Measurements from ENCODE around the gene SCN2B. TPM values are rescaled to one million over a fixed set of nuclear protein-coding genes. Genes with fewer than 3 reads are reported as not detected.
A peak's percentile ranks its signal among the peaks of the same experiment; 100 is the strongest.

The SCN2B gene
- total and polyA plus RNA-seq, 7 donors, result 0.09 to 6.6 (median 0.51) TPM

GRCh38 chr11:118120793-118121192 is 55.6 kb downstream of the SCN2B start:
- intact Hi-C loops (cut with DNase I), result no loop called here
- 91 to 97% (median 91%) methylated on average over 1 of the region's 1 CpG for WGBS, 3 donors
- TF ChIP-seq CTCF (IDR thresholded peaks at IDR 0.05), result no peak

GRCh38 chr11:118117790-118118601 is 58.4 kb downstream of the SCN2B start:
- no peak overlapping the region for H3K27ac ChIP-seq
- intact Hi-C loops (cut with DNase I), result no loop called here
- H3K27me3 ChIP-seq (ENCODE audit: insufficient read depth in 3 of 3, low read length in 2 of 3), result peaks cover 0 to 2% (median 0%) of the 10 kb centered on the region in 3 donors
- 74 to 79% (median 78%) methylated on average over 9 of the region's 9 CpGs for WGBS, 3 donors
- DNase-seq (peak in 1 of 2 donors; percentile 42), ATAC-seq (no peak)
- no peaks in the 10 kb centered on the region for H3K36me3 ChIP-seq (ENCODE audit: insufficient read depth in 1 of 2, low read depth in 1 of 2)
- no peaks in the 10 kb centered on the region for H3K9me3 ChIP-seq
- H3K4me1 ChIP-seq, result no peaks in the 10 kb centered on the region
- TF ChIP-seq CTCF (IDR thresholded peaks at IDR 0.05), result no peak
- H3K4me3 ChIP-seq, result no peak overlapping the region

More at GRCh38 chr11:118120793-118121192, 55.6 kb downstream of the SCN2B start:
- Histone ChIP-seq H3K36me3 (ENCODE audit: insufficient read depth in 1 of 2, low read depth in 1 of 2) (no peaks in the 10 kb centered on the region), H3K27me3 (ENCODE audit: insufficient read depth in 3 of 3, low read length in 2 of 3) (peaks cover 0 to 2% (median 0%) of the 10 kb centered on the region in 3 donors), H3K4me1 (no peaks in the 10 kb centered on the region), H3K27ac (no peak overlapping the region), H3K9me3 (no peaks in the 10 kb centered on the region), H3K4me3 (no peak overlapping the region)
- DNase-seq (no peak), ATAC-seq (no peak)

GRCh38 chr11:118115048-118115447 is 61.4 kb downstream of the SCN2B start:
- H3K4me3 ChIP-seq, result no peak overlapping the region
- no peaks in the 10 kb centered on the region for H3K9me3 ChIP-seq
- ATAC-seq (no peak), DNase-seq (no peak)
- no peaks in the 10 kb centered on the region for H3K4me1 ChIP-seq
- no peak overlapping the region for H3K27ac ChIP-seq
- intact Hi-C loops (cut with DNase I), result no loop called here
- H3K27me3 ChIP-seq (ENCODE audit: insufficient read depth in 3 of 3, low read length in 2 of 3), result peaks cover 0 to 2% (median 0%) of the 10 kb centered on the region in 3 donors
- no peaks in the 10 kb centered on the region for H3K36me3 ChIP-seq (ENCODE audit: insufficient read depth in 1 of 2, low read depth in 1 of 2)
- WGBS, 3 donors, result 87 to 93% (median 90%) methylated on average over 7 of the region's 7 CpGs
- no peak for TF ChIP-seq CTCF (IDR thresholded peaks at IDR 0.05)

GRCh38 chr11:118114266-118114665 is 62.2 kb downstream of the SCN2B start:
- 63 to 75% (median 69%) methylated on average over 1 of the region's 1 CpG for WGBS, 3 donors

More at GRCh38 chr11:118114266-118114665, 62.2 kb downstream of the SCN2B start:
- H3K27ac ChIP-seq, result no peak overlapping the region
- intact Hi-C loops (cut with DNase I), result no loop called here
- DNase-seq (no peak), ATAC-seq (no peak)
- H3K4me3 ChIP-seq, result no peak overlapping the region
- peaks cover 0 to 2% (median 0%) of the 10 kb centered on the region in 3 donors for H3K27me3 ChIP-seq (ENCODE audit: insufficient read depth in 3 of 3, low read length in 2 of 3)
- no peaks in the 10 kb centered on the region for H3K9me3 ChIP-seq
- no peaks in the 10 kb centered on the region for H3K36me3 ChIP-seq (ENCODE audit: insufficient read depth in 1 of 2, low read depth in 1 of 2)
- TF ChIP-seq CTCF (IDR thresholded peaks at IDR 0.05), result no peak
- peaks cover 4% of the 10 kb centered on the region for H3K4me1 ChIP-seq
